H9 (cell line): ENCODE data around the gene SLC25A15. TPM values are rescaled to one million over a fixed set of nuclear protein-coding genes. Genes with fewer than 3 reads are reported as not detected.

Experiments used
- DNase-seq: peaks from one replicate; pipeline ENCODE4 v3.0.0-alpha.2; 2017
- H2AFZ ChIP-seq: one replicate; pipeline ENCODE4 v1.6.1; 2013; ENCODE audit warnings: mild to moderate bottlenecking, low read length, control low read depth, moderate library complexity
- H2AK5ac ChIP-seq: 2 replicates; pipeline ENCODE4 v1.6.1; 2013; ENCODE audit warnings: low read length, control low read depth, mixed read lengths; ENCODE audit not compliant: insufficient read length
- H2BK120ac ChIP-seq: one replicate; pipeline ENCODE4 v1.6.1; 2013; ENCODE audit warnings: low read depth, mild to moderate bottlenecking, low read length, control low read depth, inconsistent platforms; ENCODE audit not compliant: poor library complexity, severe bottlenecking
- H2BK12ac ChIP-seq: 2 replicates; pipeline ENCODE4 v1.6.1; 2013; ENCODE audit warnings: low read length, control low read depth, mixed read lengths, low read depth; ENCODE audit not compliant: insufficient read length
- H2BK15ac ChIP-seq: 2 replicates; pipeline ENCODE4 v1.6.1; 2013; ENCODE audit warnings: low read depth, low read length, control low read depth
- H2BK20ac ChIP-seq: one replicate; pipeline ENCODE4 v1.6.1; 2013; ENCODE audit warnings: low read depth, mild to moderate bottlenecking, low read length, control low read depth, inconsistent platforms; ENCODE audit not compliant: poor library complexity, severe bottlenecking
- H2BK5ac ChIP-seq: 2 replicates; pipeline ENCODE4 v1.6.1; 2013; ENCODE audit warnings: low read length, control low read depth, mixed read lengths; ENCODE audit not compliant: insufficient read length
- H3K14ac ChIP-seq: 2 replicates; pipeline ENCODE4 v1.6.1; 2013; ENCODE audit warnings: low read length, control low read depth; ENCODE audit not compliant: insufficient read depth
- H3K18ac ChIP-seq: 2 replicates; pipeline ENCODE4 v1.6.1; 2013; ENCODE audit warnings: low read depth, mild to moderate bottlenecking, mixed read lengths, low read length, control low read depth; ENCODE audit not compliant: insufficient read length
- H3K23ac ChIP-seq: 2 replicates; pipeline ENCODE4 v1.6.1; 2013; ENCODE audit warnings: low read length, control low read depth, mixed read lengths, low read depth; ENCODE audit not compliant: insufficient read length
- H3K23me2 ChIP-seq: 2 replicates; pipeline ENCODE4 v1.6.1; 2013; ENCODE audit warnings: low read depth, mild to moderate bottlenecking, mixed read lengths, low read length, control low read depth; ENCODE audit not compliant: insufficient read length, poor library complexity, severe bottlenecking
- H3K27ac ChIP-seq: 2 replicates; pipeline ENCODE4 v1.5.1; 2013; ENCODE audit warnings: low read length, control low read depth, mixed read lengths, low read depth; ENCODE audit not compliant: insufficient read length
- H3K27me3 ChIP-seq: 2 replicates; pipeline ENCODE4 v1.6.1; 2013; ENCODE audit warnings: low read length, control low read depth, inconsistent platforms; ENCODE audit not compliant: insufficient read depth
- H3K4ac ChIP-seq: 2 replicates; pipeline ENCODE4 v1.6.1; 2013; ENCODE audit warnings: low read depth, mild to moderate bottlenecking, control low read depth, inconsistent platforms, low read length, moderate library complexity
- H3K4me1 ChIP-seq: 2 replicates; pipeline ENCODE4 v1.6.1; 2013; ENCODE audit warnings: low read length, control low read depth, inconsistent platforms; ENCODE audit not compliant: insufficient read depth
- H3K4me2 ChIP-seq: 2 replicates; pipeline ENCODE4 v1.6.1; 2013; ENCODE audit warnings: low read length, control low read depth, mixed read lengths; ENCODE audit not compliant: insufficient read length, insufficient read depth
- H3K56ac ChIP-seq: 2 replicates; pipeline ENCODE4 v1.6.1; 2013; ENCODE audit warnings: low read depth, mild to moderate bottlenecking, mixed read lengths, low read length, control low read depth; ENCODE audit not compliant: insufficient read length
- H3K79me1 ChIP-seq: 2 replicates; pipeline ENCODE4 v1.6.1; 2013; ENCODE audit warnings: low read depth, mild to moderate bottlenecking, moderate library complexity, low read length, control low read depth, inconsistent platforms; ENCODE audit not compliant: insufficient read depth, poor library complexity, severe bottlenecking
- H3K79me2 ChIP-seq: 2 replicates; pipeline ENCODE4 v1.6.1; 2013; ENCODE audit warnings: low read length, control low read depth, inconsistent platforms; ENCODE audit not compliant: insufficient read depth
- H3K9ac ChIP-seq: 2 replicates; pipeline ENCODE4 v1.6.1; 2013; ENCODE audit warnings: low read length, control low read depth, mixed read lengths; ENCODE audit not compliant: insufficient read length; ENCODE audit errors: extremely low read depth
- H3K9me3 ChIP-seq: one replicate; pipeline ENCODE4 v1.6.1; 2013; ENCODE audit warnings: low read depth, low read length, inconsistent platforms; ENCODE audit not compliant: control insufficient read depth
- H3T11ph ChIP-seq: one replicate; pipeline ENCODE4 v1.6.1; 2013; ENCODE audit warnings: mild to moderate bottlenecking, low read length, control low read depth, inconsistent platforms
- H4K20me1 ChIP-seq: one replicate; pipeline ENCODE4 v1.6.1; 2013; ENCODE audit not compliant: control insufficient read depth, insufficient read length, insufficient read depth
- H4K5ac ChIP-seq: 2 replicates; pipeline ENCODE4 v1.6.1; 2013; ENCODE audit warnings: low read depth, mild to moderate bottlenecking, mixed read lengths, low read length, control low read depth; ENCODE audit not compliant: insufficient read length
- H4K8ac ChIP-seq: replicated peaks from 2 replicates; pipeline ENCODE4 v1.6.1; 2013; ENCODE audit warnings: low read length, control low read depth, mixed read lengths, low read depth; ENCODE audit not compliant: insufficient read length
- H4K91ac ChIP-seq: 2 replicates; pipeline ENCODE4 v1.6.1; 2013; ENCODE audit warnings: low read depth, mild to moderate bottlenecking, moderate library complexity, mixed read lengths, low read length, control low read depth; ENCODE audit not compliant: insufficient read length
- H3K27ac Mint-ChIP-seq, 3 experiments: 2 replicates in 2 of 3; 3 replicates in 1 of 3; pipeline ENCODE4 v1.8.0; 2020 to 2021; ENCODE audit warnings: mixed read lengths in 3 of 3, mild to moderate bottlenecking in 1 of 3, moderate library complexity in 1 of 3
- H3K27me3 Mint-ChIP-seq: 2 replicates; pipeline ENCODE4 v1.8.0; 2021; ENCODE audit warnings: low read depth, mild to moderate bottlenecking, moderate library complexity, mixed read lengths
- H3K36me3 Mint-ChIP-seq, 3 experiments: 2 replicates in 2 of 3; 3 replicates in 1 of 3; pipeline ENCODE4 v1.8.0; 2020 to 2021; ENCODE audit warnings: low read depth in 3 of 3, mixed read lengths in 3 of 3; ENCODE audit not compliant: insufficient read depth in 1 of 3
- H3K4me1 Mint-ChIP-seq, 2 experiments: 2 replicates each; pipeline ENCODE4 v1.8.0; 2020; ENCODE audit warnings: mixed read lengths in 2 of 2
- H3K4me3 Mint-ChIP-seq, 2 experiments: 2 replicates in 1 of 2; 3 replicates in 1 of 2; pipeline ENCODE4 v1.8.0; 2020 to 2021; ENCODE audit warnings: mild to moderate bottlenecking in 2 of 2, mixed read lengths in 2 of 2, moderate library complexity in 1 of 2
- H3K9me3 Mint-ChIP-seq, 2 experiments: 2 replicates in 1 of 2; 3 replicates in 1 of 2; pipeline ENCODE4 v1.8.0; 2020; ENCODE audit warnings: mild to moderate bottlenecking in 2 of 2, mixed read lengths in 2 of 2, moderate library complexity in 1 of 2
- CTCF ChIP-seq: fragments of 200-600 bp; sonication (generic); conservative IDR thresholded peaks from 3 replicates; pipeline ENCODE4 v1.8.0; 2021; ENCODE audit warnings: antibody characterized with exemption, mild to moderate bottlenecking
- WGBS: extraction: QIAGEN DNeasy Blood & Tissue Kit; methylation state at CpG from one replicate; pipeline ENCODE4 v1.1.7; 2013; ENCODE audit warnings: missing lambda C conversion rate, low lambda C conversion rate, mixed read lengths; ENCODE audit not compliant: insufficient read length; ENCODE audit errors: extremely low coverage; 5-methylcytosine and 5-hydroxymethylcytosine counted together
- total RNA-seq: library from RNA; stranded (reverse); gene quantifications from 2 replicates; pipeline ENCODE4 v1.2.1, GENCODE V29; 2021

Gene SLC25A15
- total RNA-seq, 1 experiment from 2014 or later = 21.1 TPM

DNA sequence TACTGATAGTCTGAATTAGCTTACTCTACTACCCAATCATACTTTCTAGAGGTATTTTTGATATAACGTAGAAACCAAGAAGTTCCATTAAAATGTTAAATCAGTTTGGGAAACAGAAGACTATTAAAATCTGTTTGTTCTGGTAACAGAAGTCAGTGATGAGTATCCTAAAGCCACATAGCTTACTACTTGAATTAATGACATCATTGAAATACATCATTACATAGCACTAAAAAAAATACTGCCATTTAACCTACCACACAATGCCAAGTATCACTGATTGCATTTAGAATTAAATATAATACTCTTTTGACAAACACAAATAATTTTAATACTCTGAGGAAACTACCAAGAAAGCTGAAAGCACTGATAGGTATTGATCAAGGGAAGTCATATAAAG is 23.8 kb upstream of the SLC25A15 start:
- H3K27me3 ChIP-seq = no peaks in the 10 kb centered on the region
- peaks cover 5% of the 10 kb centered on the region; the same call in 1 of the 2 replicates for H3K79me2 ChIP-seq
- no peak overlapping the region for H2BK5ac ChIP-seq
- H2BK120ac ChIP-seq = no peak overlapping the region
- H2AK5ac ChIP-seq = no peak overlapping the region
- no peak overlapping the region for H2BK12ac ChIP-seq
- no peak overlapping the region for H3K27ac ChIP-seq
- Mint-ChIP-seq H3K27ac (no peak overlapping the region), H3K4me3 (no peak overlapping the region), H3K9me3 (no peaks in the 10 kb centered on the region), H3K36me3 (peaks cover 2 to 11% (median 10%) of the 10 kb centered on the region in 3 experiments; a peak in 4 of 7 replicates), H3K27me3 (no peaks in the 10 kb centered on the region), H3K4me1 (peaks cover 9 to 10% of the 10 kb centered on the region in 2 experiments)
- H4K20me1 ChIP-seq = no peaks in the 10 kb centered on the region
- H3K9me3 ChIP-seq = no peaks in the 10 kb centered on the region
- H3T11ph ChIP-seq = no peak overlapping the region
- H2AFZ ChIP-seq = no peak overlapping the region
- no peak overlapping the region for H3K56ac ChIP-seq
- no peak overlapping the region for H3K18ac ChIP-seq
- no peak for DNase-seq
- H3K9ac ChIP-seq = no peak overlapping the region
- no peak overlapping the region for H3K4ac ChIP-seq
- no peak overlapping the region for H4K5ac ChIP-seq
- H3K14ac ChIP-seq = no peak overlapping the region
- no peak overlapping the region for H2BK20ac ChIP-seq
- H3K23me2 ChIP-seq = no peaks in the 10 kb centered on the region
- H3K23ac ChIP-seq = no peak overlapping the region
- H2BK15ac ChIP-seq = no peak overlapping the region
- H3K4me2 ChIP-seq = no peak overlapping the region
- no peak for TF ChIP-seq CTCF
- H3K4me1 ChIP-seq = no peaks in the 10 kb centered on the region
- H4K8ac ChIP-seq = no peak overlapping the region
- WGBS = no CpG with 5 or more reads among the region's 1 CpG
- peaks cover 7% of the 10 kb centered on the region for H3K79me1 ChIP-seq
- H4K91ac ChIP-seq = no peak overlapping the region
